Common myeloid progenitor, CD34-positive (primary cell): ENCODE data around the gene TRIM52.
"Not testable (repeated sequence)": the region's sequence is repeated elsewhere in the genome, so short reads cannot be mapped to it uniquely, and the experiment has no call there.

ENCODE experiments used
- CTCF ChIA-PET: fragments of 350-600 bp; sonication (Branson Sonifier 250); formaldehyde crosslinking; loops from one replicate; lab custom pipeline; 2021; ENCODE audit warnings: antibody characterized with exemption; lab: Charles Lee
- POLR2A ChIA-PET: fragments of 350-600 bp; sonication (Branson Sonifier 250); formaldehyde crosslinking; loops from one replicate; lab custom pipeline; 2021; ENCODE audit warnings: antibody characterized with exemption; lab: Charles Lee
- DNase-seq, 3 donors: peaks; one replicate each; pipeline versions ENCODE4 v3.0.0 to v3.0.0-alpha.2; 2013
- H3K27ac ChIP-seq, 2 experiments: 1 replicate in 1 of 2; 2 replicates in 1 of 2; pipeline ENCODE4 v1.7.0; 2013; ENCODE audit warnings: inconsistent platforms in 2 of 2, low read length in 2 of 2, mild to moderate bottlenecking in 2 of 2, low read depth in 1 of 2, moderate library complexity in 1 of 2; ENCODE audit not compliant: severe bottlenecking in 2 of 2, insufficient read depth in 1 of 2, poor library complexity in 1 of 2
- H3K27me3 ChIP-seq, 5 experiments: replicated peaks in 2 of 5; 1 replicate in 3 of 5; 2 replicates in 2 of 5; pipeline versions ENCODE4 v1.6.1 to v1.7.0; 2013; ENCODE audit warnings: low read length in 4 of 5, mild to moderate bottlenecking in 2 of 5, moderate library complexity in 2 of 5, inconsistent platforms in 1 of 5; ENCODE audit not compliant: insufficient read depth in 5 of 5, control insufficient read depth in 4 of 5
- H3K36me3 ChIP-seq, 4 experiments: 1 replicate in 2 of 4; 2 replicates in 2 of 4; pipeline versions ENCODE4 v1.6.1 to v1.7.0; 2013; ENCODE audit warnings: low read length in 3 of 4, control low read depth in 1 of 4, mild to moderate bottlenecking in 1 of 4; ENCODE audit not compliant: control insufficient read depth in 4 of 4, insufficient read depth in 4 of 4
- H3K4me1 ChIP-seq, 4 experiments: 1 replicate in 3 of 4; 2 replicates in 1 of 4; pipeline versions ENCODE4 v1.6.1 to v1.7.1; 2013; ENCODE audit warnings: low read length in 3 of 4, mild to moderate bottlenecking in 3 of 4, control low read depth in 1 of 4, inconsistent platforms in 1 of 4, moderate library complexity in 1 of 4; ENCODE audit not compliant: control insufficient read depth in 4 of 4, insufficient read depth in 4 of 4; ENCODE audit errors: control extremely low read depth in 1 of 4
- H3K4me3 ChIP-seq, 7 experiments: 1 replicate in 4 of 7; 2 replicates in 3 of 7; pipeline versions ENCODE4 v1.5.1 to v1.7.0; 2013; ENCODE audit warnings: mild to moderate bottlenecking in 7 of 7, low read length in 6 of 7, moderate library complexity in 6 of 7, inconsistent platforms in 2 of 7, low read depth in 2 of 7, control low read depth in 1 of 7; ENCODE audit not compliant: insufficient read depth in 4 of 7, control insufficient read depth in 1 of 7; ENCODE audit errors: extremely low read depth in 1 of 7
- H3K9me3 ChIP-seq, 5 experiments: 1 replicate in 4 of 5; 2 replicates in 1 of 5; pipeline versions ENCODE4 v1.6.1 to v1.7.1; 2013; ENCODE audit warnings: low read length in 4 of 5, mild to moderate bottlenecking in 2 of 5, inconsistent platforms in 1 of 5, low read depth in 1 of 5, moderate library complexity in 1 of 5; ENCODE audit not compliant: control insufficient read depth in 4 of 5, insufficient read depth in 2 of 5; ENCODE audit errors: control extremely low read depth in 1 of 5
- WGBS: methylation state at CpG from one replicate; pipeline ENCODE4 v1.1.5; 2013; ENCODE audit not compliant: insufficient coverage; 5-methylcytosine and 5-hydroxymethylcytosine counted together

TRIM52 gene

GRCh38 chr5:181214249-181214648 lies 46.7 kb downstream of the TRIM52 start:
- H3K36me3 ChIP-seq, POLR2A ChIA-PET, CTCF ChIA-PET, H3K9me3 ChIP-seq, H3K27ac ChIP-seq, H3K27me3 ChIP-seq, H3K4me3 ChIP-seq, DNase-seq: not testable (repeated sequence)
- WGBS = 96% methylated on average over 7 of the region's 10 CpGs
- H3K4me1 ChIP-seq = peaks cover 3 to 24% (median 17%) of the 10 kb centered on the region in 4 experiments

- H3K4me1 ChIP-seq = peaks cover 3 to 20% (median 17%) of the 10 kb centered on the region in 4 experiments
- H3K27me3 ChIP-seq = peaks cover 0 to 3% (median 0%) of the 10 kb centered on the region in 5 experiments
- H3K9me3 ChIP-seq = no peaks in the 10 kb centered on the region
- POLR2A ChIA-PET = no interaction called here
- H3K36me3 ChIP-seq = no peaks in the 10 kb centered on the region
- no peak overlapping the region for H3K27ac ChIP-seq
- DNase-seq = no peak
- no peak overlapping the region for H3K4me3 ChIP-seq
- no CpG with 5 or more reads among the region's 2 CpGs for WGBS
- CTCF ChIA-PET = interaction anchor here (1.0 to 1.4 kb wide), 3 partner anchors 25 to 48 kb away, joined by 3 to 5 read pairs (median 4); partner anchors contain the start of gene TRIM52
Measured at GRCh38 chr5:181212934-181213333, 48.0 kb downstream of the TRIM52 start.

GRCh38 chr5:181212080-181212479 lies 48.9 kb downstream of the TRIM52 start:
- Histone ChIP-seq H3K27ac (no peak overlapping the region), H3K4me1 (peaks cover 3 to 11% (median 11%) of the 10 kb centered on the region in 4 experiments), H3K9me3 (no peaks in the 10 kb centered on the region), H3K36me3 (no peaks in the 10 kb centered on the region), H3K27me3 (peaks cover 0 to 3% (median 0%) of the 10 kb centered on the region in 5 experiments), H3K4me3 (no peak overlapping the region)
- WGBS = 98% methylated on average over 5 of the region's 6 CpGs
- CTCF ChIA-PET = interaction anchor here (1.0 to 1.4 kb wide), 4 partner anchors 24 to 49 kb away, joined by 3 to 5 read pairs (median 4); partner anchors contain the start of gene TRIM52
- POLR2A ChIA-PET = interaction anchor here (0.6 kb wide), 1 partner anchor 23 kb away, joined by 4 read pairs; no protein-coding TSS in a partner anchor
- DNase-seq = no peak

GRCh38 chr5:181211208-181211607 lies 49.7 kb downstream of the TRIM52 start:
- WGBS = 59% methylated on average over 6 of the region's 7 CpGs
- DNase-seq = peak in 1 of 3 donors; percentile 45
- H3K4me1 ChIP-seq = peaks cover under 1 to 14% (median 7%) of the 10 kb centered on the region in 4 experiments
- H3K27ac ChIP-seq = no peak overlapping the region
- H3K9me3 ChIP-seq = no peaks in the 10 kb centered on the region
- no peak overlapping the region for H3K4me3 ChIP-seq
- ChIA-PET POLR2A (interaction anchor here (0.6 kb wide), 1 partner anchor 22 kb away, joined by 4 read pairs; no protein-coding TSS in a partner anchor), CTCF (interaction anchor here (1.2 to 1.4 kb wide), 2 partner anchors 19 to 29 kb away, joined by 3 to 4 read pairs; no protein-coding TSS in a partner anchor)
- H3K36me3 ChIP-seq = no peaks in the 10 kb centered on the region
- H3K27me3 ChIP-seq = peaks cover 0 to 2% (median 0%) of the 10 kb centered on the region in 5 experiments

- H3K27me3 ChIP-seq, H3K36me3 ChIP-seq, DNase-seq, H3K27ac ChIP-seq, H3K4me3 ChIP-seq, H3K9me3 ChIP-seq, POLR2A ChIA-PET: not testable (repeated sequence)
- 86% methylated on average over 14 of the region's 17 CpGs for WGBS
- peaks cover 1 to 15% (median 9%) of the 10 kb centered on the region in 4 experiments for H3K4me1 ChIP-seq
- CTCF ChIA-PET = interaction anchor here (1.2 to 1.4 kb wide), 2 partner anchors 18 to 28 kb away, joined by 3 to 4 read pairs; no protein-coding TSS in a partner anchor
Measured at GRCh38 chr5:181210698-181211097, 50.2 kb downstream of the TRIM52 start.

- WGBS = 93% methylated on average over 11 of the region's 11 CpGs
- H3K36me3 ChIP-seq, H3K4me3 ChIP-seq, DNase-seq, H3K27me3 ChIP-seq, H3K27ac ChIP-seq, POLR2A ChIA-PET, H3K9me3 ChIP-seq: not testable (repeated sequence)
- H3K4me1 ChIP-seq = peaks cover 1 to 20% (median 15%) of the 10 kb centered on the region in 4 experiments
- CTCF ChIA-PET = interaction anchor here (1.2 kb wide), 1 partner anchor 17 kb away, joined by 3 read pairs; no protein-coding TSS in a partner anchor
Measured at GRCh38 chr5:181210148-181210547, 50.8 kb downstream of the TRIM52 start.

GRCh38 chr5:181209006-181209405 lies 51.9 kb downstream of the TRIM52 start:
- H3K9me3 ChIP-seq, DNase-seq, H3K4me3 ChIP-seq, H3K27ac ChIP-seq, POLR2A ChIA-PET, H3K36me3 ChIP-seq: not testable (repeated sequence)
- peaks cover 0 to 21% (median 8%) of the 10 kb centered on the region in 5 experiments for H3K27me3 ChIP-seq
- 88% methylated on average over 20 of the region's 24 CpGs for WGBS
- H3K4me1 ChIP-seq = peaks cover 1 to 32% (median 26%) of the 10 kb centered on the region in 4 experiments
- CTCF ChIA-PET = interaction anchor here (0.6 to 7.2 kb wide), 5 partner anchors 11 to 24 kb away, joined by 3 to 105 read pairs (median 3); no protein-coding TSS in a partner anchor
